ENCODE results near the gene NALCN. TPM values are rescaled to one million over a fixed set of nuclear protein-coding genes. Genes with fewer than 3 reads are reported as not detected.

The NALCN gene
- total RNA-seq, 2 donors from 2014 or later: 1.6 to 4.6 TPM

DNA sequence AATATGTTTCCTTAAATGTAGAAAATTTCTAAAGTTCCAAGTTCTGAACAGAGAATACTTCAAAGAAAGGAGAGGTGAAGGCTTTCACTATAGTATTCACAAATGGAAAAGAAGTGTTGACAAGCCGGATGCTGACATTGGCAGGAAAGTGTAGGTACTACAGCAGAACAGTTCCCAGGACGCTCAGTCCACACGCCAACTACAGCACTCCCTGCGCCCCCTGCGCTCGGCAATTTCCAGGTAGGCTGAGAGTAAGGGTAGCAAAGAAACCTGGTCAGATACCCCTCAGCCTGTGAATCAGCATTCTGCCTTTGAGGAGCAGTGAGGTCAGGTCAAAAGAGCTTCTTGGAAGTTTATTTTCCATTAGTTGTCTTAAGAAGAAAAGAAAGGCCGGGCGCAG is 115.3 kb downstream of the NALCN start:
- ATAC-seq: no peak
- Histone ChIP-seq H3K4me1 (no peaks in the 10 kb centered on the region), H3K9me3 (no peaks in the 10 kb centered on the region), H3K27me3 (no peaks in the 10 kb centered on the region), H3K27ac (no peak overlapping the region), H3K4me3 (no peak overlapping the region), H3K36me3 (replicated peaks in 1 of 2; ENCODE audit: insufficient read depth in 1 of 2, low read depth in 2 of 2) (no peaks in the 10 kb centered on the region)
- no peak for DNase-seq
- WGBS, 2 donors: 91 to 96% methylated on average over 8 of the region's 8 CpGs
- intact Hi-C loops (cut with DNase I): no loop called here
- TF ChIP-seq POLR2A (IDR thresholded peaks at IDR 0.05): no peak
- TF ChIP-seq, protein P1, sequence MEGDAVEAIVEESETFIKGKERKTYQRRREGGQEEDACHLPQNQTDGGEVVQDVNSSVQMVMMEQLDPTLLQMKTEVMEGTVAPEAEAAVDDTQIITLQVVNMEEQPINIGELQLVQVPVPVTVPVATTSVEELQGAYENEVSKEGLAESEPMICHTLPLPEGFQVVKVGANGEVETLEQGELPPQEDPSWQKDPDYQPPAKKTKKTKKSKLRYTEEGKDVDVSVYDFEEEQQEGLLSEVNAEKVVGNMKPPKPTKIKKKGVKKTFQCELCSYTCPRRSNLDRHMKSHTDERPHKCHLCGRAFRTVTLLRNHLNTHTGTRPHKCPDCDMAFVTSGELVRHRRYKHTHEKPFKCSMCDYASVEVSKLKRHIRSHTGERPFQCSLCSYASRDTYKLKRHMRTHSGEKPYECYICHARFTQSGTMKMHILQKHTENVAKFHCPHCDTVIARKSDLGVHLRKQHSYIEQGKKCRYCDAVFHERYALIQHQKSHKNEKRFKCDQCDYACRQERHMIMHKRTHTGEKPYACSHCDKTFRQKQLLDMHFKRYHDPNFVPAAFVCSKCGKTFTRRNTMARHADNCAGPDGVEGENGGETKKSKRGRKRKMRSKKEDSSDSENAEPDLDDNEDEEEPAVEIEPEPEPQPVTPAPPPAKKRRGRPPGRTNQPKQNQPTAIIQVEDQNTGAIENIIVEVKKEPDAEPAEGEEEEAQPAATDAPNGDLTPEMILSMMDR (IDR thresholded peaks at IDR 0.05): no peak

DNA sequence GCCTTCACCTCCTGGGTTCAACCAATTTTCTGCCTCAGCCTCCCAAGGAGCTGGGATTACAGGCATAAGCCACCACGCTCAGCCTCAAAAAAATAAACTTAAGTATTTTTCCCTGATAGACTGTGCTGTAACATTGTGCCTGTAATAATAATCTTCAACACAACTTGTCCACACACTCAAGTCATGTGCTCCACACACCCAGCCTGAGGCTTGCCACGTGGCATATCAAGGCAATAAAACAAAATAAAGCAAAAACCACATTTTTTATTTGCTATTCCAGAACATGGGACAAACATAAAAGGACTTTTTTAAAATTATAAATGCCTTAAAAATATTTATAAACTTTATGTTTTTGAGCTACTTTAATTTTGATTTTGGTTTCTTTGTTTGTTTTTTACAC is 115.8 kb downstream of the NALCN start:
- Histone ChIP-seq H3K27ac (no peak overlapping the region), H3K36me3 (replicated peaks in 1 of 2; ENCODE audit: insufficient read depth in 1 of 2, low read depth in 2 of 2) (no peaks in the 10 kb centered on the region), H3K4me3 (no peak overlapping the region), H3K4me1 (no peaks in the 10 kb centered on the region), H3K27me3 (no peaks in the 10 kb centered on the region), H3K9me3 (no peaks in the 10 kb centered on the region)
- intact Hi-C loops (cut with DNase I): no loop called here
- DNase-seq (no peak), ATAC-seq (no peak)
- TF ChIP-seq, protein P1 (IDR thresholded peaks at IDR 0.05): no peak
- TF ChIP-seq POLR2A (IDR thresholded peaks at IDR 0.05): no peak
- WGBS, 2 donors: 80 to 84% methylated on average over 2 of the region's 2 CpGs

DNA sequence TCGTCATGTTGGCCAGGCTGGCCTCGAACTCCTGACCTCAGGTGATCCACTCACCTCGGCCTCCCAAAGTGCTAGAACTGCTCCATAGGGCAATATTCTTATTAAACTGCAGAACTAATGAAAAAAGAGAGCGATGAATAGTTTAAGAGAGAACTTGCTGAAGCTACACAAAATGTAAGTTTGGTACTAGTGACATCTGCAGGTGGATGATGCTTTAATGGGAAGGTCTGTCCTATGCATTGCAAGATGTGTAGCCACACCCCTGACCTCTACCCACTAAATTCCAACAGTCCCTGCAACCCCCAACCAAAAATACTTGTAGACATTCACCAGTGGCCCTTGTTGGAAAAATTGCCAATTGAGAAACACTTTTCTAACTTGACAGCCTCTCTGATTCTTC is 117.8 kb downstream of the NALCN start:
- Histone ChIP-seq H3K27ac (no peak overlapping the region), H3K4me3 (no peak overlapping the region), H3K36me3 (replicated peaks in 1 of 2; ENCODE audit: insufficient read depth in 1 of 2, low read depth in 2 of 2) (no peaks in the 10 kb centered on the region), H3K27me3 (no peaks in the 10 kb centered on the region), H3K4me1 (no peaks in the 10 kb centered on the region), H3K9me3 (no peaks in the 10 kb centered on the region)
- intact Hi-C loops (cut with DNase I): no loop called here
- WGBS, 2 donors: 79 to 87% methylated on average over 4 of the region's 4 CpGs
- TF ChIP-seq, protein P1 (IDR thresholded peaks at IDR 0.05): no peak
- TF ChIP-seq POLR2A (IDR thresholded peaks at IDR 0.05): no peak
- ATAC-seq: no peak
- no peak for DNase-seq

DNA sequence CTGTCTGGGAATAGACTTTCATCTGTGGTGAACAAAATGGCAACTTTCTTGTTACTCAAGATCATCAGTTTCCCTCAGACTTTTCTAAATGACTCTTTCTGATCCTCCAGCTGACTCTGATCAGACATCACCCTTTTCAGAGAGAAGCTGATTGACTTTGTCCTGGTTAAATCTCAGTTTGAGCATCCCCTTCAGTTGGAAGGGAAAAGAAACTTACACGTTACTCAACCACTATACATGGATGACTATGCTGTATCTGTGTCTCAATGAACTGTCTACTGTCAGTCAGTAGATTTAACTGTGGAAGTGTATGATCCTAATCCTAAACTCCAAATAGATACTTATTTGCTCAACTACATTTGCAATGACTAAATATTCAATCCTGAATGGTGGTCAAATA is 118.5 kb downstream of the NALCN start:
- WGBS, 2 donors: 90 to 100% methylated on average over 1 of the region's 1 CpG
- Histone ChIP-seq H3K9me3 (no peaks in the 10 kb centered on the region), H3K36me3 (replicated peaks in 1 of 2; ENCODE audit: insufficient read depth in 1 of 2, low read depth in 2 of 2) (no peaks in the 10 kb centered on the region), H3K4me3 (no peak overlapping the region), H3K27ac (no peak overlapping the region), H3K4me1 (no peaks in the 10 kb centered on the region), H3K27me3 (no peaks in the 10 kb centered on the region)
- ATAC-seq (no peak), DNase-seq (no peak)
- intact Hi-C loops (cut with DNase I): no loop called here
- TF ChIP-seq, protein P1 (IDR thresholded peaks at IDR 0.05): no peak

DNA sequence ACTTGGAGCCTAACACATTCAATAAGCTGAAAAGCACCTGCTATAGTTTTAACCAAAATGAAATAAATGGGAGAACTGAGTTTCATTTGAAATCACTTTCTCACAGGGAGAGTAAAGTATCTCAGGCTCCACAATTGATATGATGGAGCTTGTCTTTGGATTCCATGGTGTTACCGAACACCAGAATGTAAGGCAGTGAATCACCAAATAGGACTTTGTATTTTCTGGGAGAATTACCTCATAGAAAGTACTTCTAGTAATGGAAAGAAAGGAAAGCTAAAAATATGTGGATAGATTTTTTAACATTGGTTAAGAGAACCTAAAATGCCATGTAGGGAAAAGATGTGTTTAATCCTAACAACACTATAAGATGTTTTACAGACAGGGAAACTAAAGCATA is 123.6 kb downstream of the NALCN start:
- TF ChIP-seq, protein P1 (IDR thresholded peaks at IDR 0.05): no peak
- no peak for TF ChIP-seq POLR2A (IDR thresholded peaks at IDR 0.05)
- H3K27ac ChIP-seq: no peak overlapping the region
- DNase-seq (no peak), ATAC-seq (no peak)
- no peaks in the 10 kb centered on the region for H3K4me1 ChIP-seq
- WGBS, 2 donors: 97 to 100% methylated on average over 1 of the region's 1 CpG
- intact Hi-C loops (cut with DNase I): no loop called here
- H3K36me3 ChIP-seq (replicated peaks in 1 of 2; ENCODE audit: insufficient read depth in 1 of 2, low read depth in 2 of 2): no peaks in the 10 kb centered on the region
- H3K4me3 ChIP-seq: no peak overlapping the region
- no peaks in the 10 kb centered on the region for H3K27me3 ChIP-seq
- no peaks in the 10 kb centered on the region for H3K9me3 ChIP-seq

All from body of pancreas (tissue), 4 donors.